ENCODE measurements around the gene PTPRN2. TPM values are rescaled to one million over a fixed set of nuclear protein-coding genes. Genes with fewer than 3 reads are reported as not detected.

The PTPRN2 gene
- total and polyA plus RNA-seq, 2 donors (not counting 3 experiments of a cell fraction or from before 2014, with no cell fraction given) = 0.62 to 0.88 TPM

GRCh38 chr7:158037211-158037610 lies 550.4 kb downstream of the PTPRN2 start:
- Histone ChIP-seq H4K20me1 (replicated peaks; ENCODE audit: control insufficient read depth, extremely low read depth, insufficient read depth, low read length) (no peaks in the 10 kb centered on the region), H3K4me1 (ENCODE audit: control insufficient read depth, extremely low read depth, insufficient read depth, low read length) (no peaks in the 10 kb centered on the region), H3K4me3 (replicated peaks in 1 of 3; ENCODE audit: insufficient read depth in 1 of 3, low read depth in 1 of 3, low read length in 3 of 3) (no peak overlapping the region), H3K4me2 (ENCODE audit: insufficient read depth, low read length) (no peak overlapping the region), H3K9me3 (replicated peaks; ENCODE audit: control insufficient read depth, insufficient read depth, low read length) (peaks cover 8% of the 10 kb centered on the region), H3K9me1 (replicated peaks; ENCODE audit: control insufficient read depth, extremely low read depth, insufficient read depth, low read length) (no peaks in the 10 kb centered on the region), H3K27me3 (ENCODE audit: control insufficient read depth in 2 of 2, insufficient read depth in 2 of 2, low read length in 2 of 2) (no peaks in the 10 kb centered on the region), H2AFZ (ENCODE audit: low read depth, low read length) (no peak overlapping the region), H3K9ac (replicated peaks; ENCODE audit: extremely low read depth, insufficient read depth, low read length) (no peak overlapping the region), H3K27ac (ENCODE audit: insufficient read depth, low read depth, low read length) (no peak overlapping the region), H3K79me2 (ENCODE audit: control insufficient read depth, insufficient read depth, low read length) (no peaks in the 10 kb centered on the region), H3K36me3 (ENCODE audit: control insufficient read depth in 2 of 2, extremely low read depth in 1 of 2, insufficient read depth in 2 of 2, low read length in 2 of 2) (no peaks in the 10 kb centered on the region)
- TF ChIP-seq EZH2 (IDR thresholded peaks at IDR 0.05; ENCODE audit: borderline replicate concordance, low read depth, low read length, severe bottlenecking) (no peak), MYC (IDR thresholded peaks at IDR 0.05; ENCODE audit: low read depth, low read length) (no peak), POLR2AphosphoS5 (IDR thresholded peaks at IDR 0.05; ENCODE audit: insufficient read depth, low read depth, low read length) (no peak), MAX (IDR thresholded peaks at IDR 0.05; ENCODE audit: insufficient read depth, insufficient read length) (no peak), POLR2A (IDR thresholded peaks at IDR 0.05; ENCODE audit: low read depth, low read length) (no peak), GATA2 (IDR thresholded peaks at IDR 0.05; ENCODE audit: insufficient read depth, insufficient read length, low read depth, low read length) (no peak)
- ChIA-PET CTCF (no interaction called here), POLR2A (no interaction called here)
- dilution Hi-C loops (cut with MboI; ENCODE audit: extremely low pct_ligation_motif_present, low sequenced_read_pairs) (no loop called here), intact Hi-C loops (cut with micrococcal nuclease) (no loop called here)
- FAIRE-seq (no peak), DNase-seq (ENCODE audit: low read depth, low spot score) (no peak)
- no TSS peak for BruUV-seq (replicated peaks)

- no TSS peak for BruUV-seq (replicated peaks)
- TF ChIP-seq POLR2AphosphoS5 (IDR thresholded peaks at IDR 0.05; ENCODE audit: insufficient read depth, low read depth, low read length) (no peak), MYC (IDR thresholded peaks at IDR 0.05; ENCODE audit: low read depth, low read length) (no peak), POLR2A (IDR thresholded peaks at IDR 0.05; ENCODE audit: low read depth, low read length) (no peak), FOS (IDR thresholded peaks at IDR 0.05; ENCODE audit: borderline replicate concordance, insufficient read depth, low read length) (no peak), MAX (IDR thresholded peaks at IDR 0.05; ENCODE audit: insufficient read depth, insufficient read length) (no peak), JUN (IDR thresholded peaks at IDR 0.05; ENCODE audit: borderline replicate concordance, insufficient read depth, insufficient read length, low read depth) (no peak), EZH2 (IDR thresholded peaks at IDR 0.05; ENCODE audit: borderline replicate concordance, low read depth, low read length, severe bottlenecking) (no peak), CTCF (IDR thresholded peaks at IDR 0.05; ENCODE audit: extremely low read depth in 1 of 2, insufficient read depth in 1 of 2, low read depth in 1 of 2, low read length in 2 of 2) (no peak), GATA2 (IDR thresholded peaks at IDR 0.05; ENCODE audit: insufficient read depth, insufficient read length, low read depth, low read length) (no peak)
- no peaks in the 10 kb centered on the region for H3K9me1 ChIP-seq (replicated peaks; ENCODE audit: control insufficient read depth, extremely low read depth, insufficient read depth, low read length)
These were observed 552.3 kb downstream of the PTPRN2 start for GRCh38 chr7:158035343-158035742.

More at GRCh38 chr7:158035343-158035742, 552.3 kb downstream of the PTPRN2 start:
- dilution Hi-C loops (cut with MboI; ENCODE audit: extremely low pct_ligation_motif_present, low sequenced_read_pairs) = no loop called here
- CTCF ChIA-PET = no interaction called here
- DNase-seq (ENCODE audit: low read depth, low spot score) (no peak), FAIRE-seq (no peak)
- H3K27me3 ChIP-seq (ENCODE audit: control insufficient read depth in 2 of 2, insufficient read depth in 2 of 2, low read length in 2 of 2) = no peaks in the 10 kb centered on the region
- no peaks in the 10 kb centered on the region for H3K36me3 ChIP-seq (ENCODE audit: control insufficient read depth in 2 of 2, extremely low read depth in 1 of 2, insufficient read depth in 2 of 2, low read length in 2 of 2)
- H3K9ac ChIP-seq (replicated peaks; ENCODE audit: extremely low read depth, insufficient read depth, low read length) = no peak overlapping the region
- no peaks in the 10 kb centered on the region for H3K79me2 ChIP-seq (ENCODE audit: control insufficient read depth, insufficient read depth, low read length)
- no peak overlapping the region for H2AFZ ChIP-seq (ENCODE audit: low read depth, low read length)
- intact Hi-C loops (cut with micrococcal nuclease) = no loop called here
- no peak overlapping the region for H3K4me2 ChIP-seq (ENCODE audit: insufficient read depth, low read length)
- no peak overlapping the region for H3K27ac ChIP-seq (ENCODE audit: insufficient read depth, low read depth, low read length)
- H3K9me3 ChIP-seq (replicated peaks; ENCODE audit: control insufficient read depth, insufficient read depth, low read length) = peaks cover 6% of the 10 kb centered on the region
- no peaks in the 10 kb centered on the region for H4K20me1 ChIP-seq (replicated peaks; ENCODE audit: control insufficient read depth, extremely low read depth, insufficient read depth, low read length)
- H3K4me3 ChIP-seq (replicated peaks in 1 of 3; ENCODE audit: insufficient read depth in 1 of 3, low read depth in 1 of 3, low read length in 3 of 3) = no peak overlapping the region
- POLR2A ChIA-PET = no interaction called here
- H3K4me1 ChIP-seq (ENCODE audit: control insufficient read depth, extremely low read depth, insufficient read depth, low read length) = no peaks in the 10 kb centered on the region

All from endothelial cell of umbilical vein (primary cell).